ENCODE results near the gene CARD9.

GRCh38 chr9:136386018-136386417, 12.5 kb upstream of the CARD9 start:
- TF ChIP-seq, protein P1, sequence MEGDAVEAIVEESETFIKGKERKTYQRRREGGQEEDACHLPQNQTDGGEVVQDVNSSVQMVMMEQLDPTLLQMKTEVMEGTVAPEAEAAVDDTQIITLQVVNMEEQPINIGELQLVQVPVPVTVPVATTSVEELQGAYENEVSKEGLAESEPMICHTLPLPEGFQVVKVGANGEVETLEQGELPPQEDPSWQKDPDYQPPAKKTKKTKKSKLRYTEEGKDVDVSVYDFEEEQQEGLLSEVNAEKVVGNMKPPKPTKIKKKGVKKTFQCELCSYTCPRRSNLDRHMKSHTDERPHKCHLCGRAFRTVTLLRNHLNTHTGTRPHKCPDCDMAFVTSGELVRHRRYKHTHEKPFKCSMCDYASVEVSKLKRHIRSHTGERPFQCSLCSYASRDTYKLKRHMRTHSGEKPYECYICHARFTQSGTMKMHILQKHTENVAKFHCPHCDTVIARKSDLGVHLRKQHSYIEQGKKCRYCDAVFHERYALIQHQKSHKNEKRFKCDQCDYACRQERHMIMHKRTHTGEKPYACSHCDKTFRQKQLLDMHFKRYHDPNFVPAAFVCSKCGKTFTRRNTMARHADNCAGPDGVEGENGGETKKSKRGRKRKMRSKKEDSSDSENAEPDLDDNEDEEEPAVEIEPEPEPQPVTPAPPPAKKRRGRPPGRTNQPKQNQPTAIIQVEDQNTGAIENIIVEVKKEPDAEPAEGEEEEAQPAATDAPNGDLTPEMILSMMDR (IDR thresholded peaks at IDR 0.05), result no peak
- TF ChIP-seq EP300 (IDR thresholded peaks at IDR 0.05), result no peak

Measured in suprapubic skin (tissue), 3 donors.